Jurkat, Clone E6-1 (cell line): ENCODE measurements around the gene SARNP.
"Not testable (repeated sequence)": the region's sequence is repeated elsewhere in the genome, so short reads cannot be mapped to it uniquely, and the experiment has no call there.

Experiments
- DNase-seq: peaks from one replicate; pipeline ENCODE4 v3.0.0-alpha.2; 2011; ENCODE audit warnings: low read depth, low spot score
- H3K4me3 ChIP-seq: 2 replicates; pipeline ENCODE4 v1.5.1; 2011; ENCODE audit warnings: mild to moderate bottlenecking, low read length, control low read depth, moderate library complexity

The SARNP gene

GRCh38 chr12:55812088-55812487 is 5.4 kb downstream of the SARNP start:
- no peak for DNase-seq
- no peak overlapping the region for H3K4me3 ChIP-seq

DNA sequence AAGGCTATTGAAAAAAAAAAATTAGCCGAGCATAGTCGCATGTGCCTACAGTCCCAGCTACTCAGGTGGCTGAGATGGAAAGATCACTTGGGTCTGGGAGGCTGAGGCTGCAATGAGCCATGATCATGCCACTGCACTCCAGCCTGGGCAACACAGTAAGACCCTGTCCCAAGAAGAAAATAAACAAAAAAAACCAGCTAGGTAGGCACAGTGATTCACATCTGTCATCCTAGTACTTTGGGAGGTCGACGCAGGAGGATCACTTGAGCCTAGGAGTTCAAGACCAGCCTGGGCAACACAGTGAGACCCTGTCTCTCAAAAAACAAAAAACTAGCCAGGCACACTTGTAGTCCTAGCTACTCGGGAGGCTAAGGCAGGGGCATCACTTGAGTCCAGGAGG is 8.2 kb downstream of the SARNP start:
- DNase-seq = no peak
- H3K4me3 ChIP-seq = no peak overlapping the region

- DNase-seq = no peak
- H3K4me3 ChIP-seq = no peak overlapping the region
Observed at GRCh38 chr12:55806982-55807381, 10.5 kb downstream of the SARNP start.

- no peak overlapping the region for H3K4me3 ChIP-seq
- DNase-seq = no peak
Observed at GRCh38 chr12:55797550-55797949, 20.0 kb downstream of the SARNP start.

DNA sequence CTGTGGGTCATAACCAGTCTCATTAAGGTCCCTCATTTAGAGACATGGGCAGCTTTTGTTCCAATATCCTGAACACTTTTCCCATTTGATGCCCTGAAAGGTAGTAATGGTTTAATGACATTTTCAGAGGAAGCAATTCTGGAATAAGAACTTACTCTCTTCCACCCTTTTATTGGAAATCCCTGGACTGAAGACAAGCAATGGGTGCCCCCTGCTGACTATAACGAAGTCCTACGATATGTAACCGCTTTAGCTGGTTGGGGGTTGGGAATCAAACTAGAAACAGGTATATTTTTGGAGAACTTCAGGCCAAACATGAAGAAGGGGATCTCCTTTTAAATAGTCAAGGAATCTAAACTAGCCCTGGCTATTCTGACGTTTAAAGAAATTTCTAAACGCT is 20.5 kb downstream of the SARNP start:
- DNase-seq = peak; percentile 27
- H3K4me3 ChIP-seq = no peak overlapping the region

- DNase-seq = no peak
- H3K4me3 ChIP-seq = no peak overlapping the region
Observed at GRCh38 chr12:55795950-55796349, 21.6 kb downstream of the SARNP start.

DNA sequence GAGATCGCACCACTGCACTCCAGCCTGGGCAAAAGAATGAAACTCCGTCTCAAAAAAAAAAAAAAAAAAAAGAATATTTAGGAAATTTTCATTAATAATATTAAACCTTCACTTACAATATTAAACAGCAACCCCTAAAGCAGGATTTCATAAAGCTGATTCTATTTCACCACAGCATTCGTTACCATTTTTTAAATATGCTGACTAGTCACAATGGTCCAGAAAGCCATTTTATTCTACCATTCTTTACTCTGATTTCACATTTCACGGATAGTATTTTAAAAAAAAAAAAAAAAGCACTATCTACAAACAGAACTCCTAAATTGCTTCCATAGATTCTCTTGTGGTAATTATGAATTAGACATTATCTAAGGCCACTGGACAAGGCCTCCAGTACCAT is 27.6 kb downstream of the SARNP start:
- no peak overlapping the region for H3K4me3 ChIP-seq
- DNase-seq = no peak

GRCh38 chr12:55789171-55789570 is 28.4 kb downstream of the SARNP start:
- H3K4me3 ChIP-seq = no peak overlapping the region
- DNase-seq = no peak

DNA sequence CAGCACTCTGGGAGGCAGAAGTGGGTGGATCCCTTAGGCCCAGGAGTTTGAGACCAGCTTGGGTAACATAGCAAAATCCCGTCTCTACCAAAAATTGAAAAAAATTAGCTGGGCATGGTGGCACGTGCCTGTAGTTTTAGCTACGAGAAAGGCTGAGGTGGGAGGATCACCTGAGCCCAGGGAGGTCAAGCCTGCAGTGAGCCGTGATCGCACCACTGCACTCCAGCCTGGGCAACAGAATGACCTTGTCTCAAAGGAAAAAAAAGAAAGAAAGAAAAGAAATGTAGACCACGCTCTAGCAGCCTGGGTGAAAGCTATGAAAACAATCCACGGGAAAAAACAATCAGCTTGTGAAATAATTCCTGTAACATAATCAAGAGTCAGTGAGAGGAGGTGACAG is 29.0 kb downstream of the SARNP start:
- no peak overlapping the region for H3K4me3 ChIP-seq
- no peak for DNase-seq

DNA sequence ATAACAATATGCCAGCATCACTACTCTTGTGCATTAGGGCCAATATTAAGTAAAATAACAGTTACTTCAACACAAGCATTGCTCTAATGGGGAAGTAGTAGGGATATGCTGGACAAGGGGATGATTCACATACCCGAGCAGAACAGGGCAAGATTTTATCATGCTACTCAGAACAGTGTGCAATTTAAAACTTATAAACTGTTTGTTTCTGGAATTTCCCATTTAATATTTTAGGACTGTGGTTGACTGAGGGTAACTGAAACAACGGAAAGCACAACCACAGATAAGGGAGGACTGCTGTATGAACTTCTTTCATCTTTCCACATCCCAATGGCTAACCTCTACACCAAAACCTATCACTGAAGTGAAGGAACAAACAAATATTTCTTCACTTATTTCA is 36.8 kb downstream of the SARNP start:
- H3K4me3 ChIP-seq = no peak overlapping the region
- DNase-seq = no peak

- no peak for DNase-seq
- no peak overlapping the region for H3K4me3 ChIP-seq
Observed at GRCh38 chr12:55777856-55778255, 39.7 kb downstream of the SARNP start.

DNA sequence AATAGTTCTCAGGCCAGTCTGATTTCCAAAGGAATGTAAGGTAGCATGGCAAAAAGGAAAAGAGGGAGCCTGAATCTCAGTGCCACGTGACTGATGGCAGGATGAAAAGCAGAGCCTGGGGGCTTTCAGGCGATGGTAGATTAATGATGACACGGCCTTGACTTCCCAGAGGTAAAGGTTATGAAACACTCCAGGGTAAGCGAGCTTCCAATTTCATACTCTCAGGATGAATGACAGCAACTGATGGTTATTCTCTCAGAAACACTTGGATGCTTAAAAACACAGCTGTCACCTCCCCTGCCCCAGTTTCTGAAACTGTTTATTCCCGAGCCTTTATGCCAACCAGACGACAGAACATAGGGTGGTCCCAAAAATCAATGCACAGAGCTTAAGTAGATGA is 45.8 kb downstream of the SARNP start:
- no peak for DNase-seq
- H3K4me3 ChIP-seq = no peak overlapping the region

DNA sequence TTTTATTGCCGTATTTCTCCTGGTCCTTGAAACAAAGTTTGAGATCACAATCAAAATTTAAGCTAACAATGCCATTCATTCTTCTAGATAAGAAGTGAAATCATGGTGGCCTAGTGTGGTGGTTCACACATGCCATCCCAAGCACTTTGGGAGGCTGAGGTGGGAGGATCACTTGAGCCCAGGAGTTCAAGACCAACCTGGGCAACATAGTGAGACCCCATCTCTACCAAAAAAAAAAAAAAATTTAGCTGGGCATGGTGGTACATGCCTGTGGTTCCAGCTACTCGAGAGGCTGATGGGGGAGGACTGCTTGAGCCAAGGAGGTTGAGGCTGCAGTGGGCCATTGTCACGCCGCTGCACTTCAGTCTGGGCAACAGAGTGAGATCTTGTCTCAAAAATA is 50.4 kb downstream of the SARNP start:
- H3K4me3 ChIP-seq = no peak overlapping the region
- no peak for DNase-seq

DNA sequence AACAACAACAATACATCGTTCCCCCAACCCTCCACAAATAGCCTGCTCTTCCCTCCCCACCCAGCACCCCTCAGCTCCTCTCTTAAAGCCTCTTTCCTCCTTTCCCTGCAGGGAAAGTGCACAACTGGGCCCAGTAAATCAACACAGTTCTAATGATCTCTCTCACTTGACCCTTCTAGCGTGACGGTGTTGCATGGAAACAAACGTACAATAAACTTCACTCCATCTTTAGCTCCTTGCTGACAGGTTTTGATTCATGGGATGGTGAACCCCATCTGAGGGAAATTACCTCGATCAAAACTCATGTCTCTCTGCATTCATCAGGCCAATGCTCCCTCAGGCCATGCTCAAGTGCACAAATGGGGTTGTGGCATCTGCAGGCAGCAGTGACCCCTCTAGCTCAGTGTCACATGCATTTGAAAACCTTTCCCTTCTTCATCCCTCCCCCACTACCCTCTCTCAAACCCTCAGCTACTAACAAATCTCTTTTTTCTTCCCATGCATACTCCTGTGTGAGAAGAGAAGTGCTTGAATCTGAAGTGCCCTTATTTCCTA is 51.7 kb downstream of the SARNP start:
- DNase-seq = no peak
- H3K4me3 ChIP-seq = no peak overlapping the region

GRCh38 chr12:55762646-55763045 is 54.9 kb downstream of the SARNP start:
- H3K4me3 ChIP-seq = no peak overlapping the region
- DNase-seq = no peak

- no peak for DNase-seq
- H3K4me3 ChIP-seq = no peak overlapping the region
Observed at GRCh38 chr12:55760663-55761062, 56.9 kb downstream of the SARNP start.

GRCh38 chr12:55758575-55758974 is 58.9 kb downstream of the SARNP start:
- not testable (repeated sequence) for H3K4me3 ChIP-seq, DNase-seq

GRCh38 chr12:55757701-55758100 is 59.8 kb downstream of the SARNP start:
- no peak overlapping the region for H3K4me3 ChIP-seq
- no peak for DNase-seq

- no peak overlapping the region for H3K4me3 ChIP-seq
- no peak for DNase-seq
Observed at GRCh38 chr12:55755246-55755645, 62.3 kb downstream of the SARNP start.

- H3K4me3 ChIP-seq = no peak overlapping the region
- DNase-seq = no peak
Observed at GRCh38 chr12:55748230-55748993, 69.1 kb downstream of the SARNP start.

DNA sequence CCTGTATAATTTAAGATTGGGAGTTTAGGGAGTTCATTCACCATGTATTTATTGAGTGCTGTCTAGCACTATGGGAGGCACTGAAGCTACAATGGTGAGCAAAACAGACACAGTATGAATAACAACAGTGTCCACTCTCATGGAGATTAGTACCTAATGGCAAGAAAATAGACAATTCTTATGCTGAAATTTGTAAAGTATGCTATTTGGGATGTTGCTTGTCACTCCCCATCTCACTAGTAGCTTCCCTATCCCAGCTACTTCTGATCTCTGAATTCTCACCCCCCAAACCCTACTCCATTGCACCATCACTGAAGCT is 70.7 kb downstream of the SARNP start:
- no peak overlapping the region for H3K4me3 ChIP-seq
- DNase-seq = no peak
